ENCODE results near the gene AP3S2. TPM values are rescaled to one million over a fixed set of nuclear protein-coding genes. Genes with fewer than 3 reads are reported as not detected.
A peak's percentile ranks its signal among the peaks of the same experiment; 100 is the strongest.

Gene AP3S2
- total RNA-seq, 1 experiment from 2014 or later, result 23.3 TPM

GRCh38 chr15:89823836-89824606 is 69.8 kb downstream of the AP3S2 start:
- H3K4me1 ChIP-seq (ENCODE audit: control insufficient read depth in 1 of 2, insufficient read depth in 2 of 2, low read length in 2 of 2), result peaks cover 5 to 44% of the 10 kb centered on the region in 2 experiments; a peak in 3 of 4 replicates
- H4K20me1 ChIP-seq (ENCODE audit: insufficient read depth), result no peaks in the 10 kb centered on the region
- ChIA-PET RAD21 (ENCODE audit: low non-redundant PET in 1 of 2, low total read pairs in 2 of 2, uncharacterized antibody in 2 of 2, unreplicated experiment in 2 of 2) (no interaction called here), POLR2A (no interaction called here), CTCF (no interaction called here)
- ATAC-seq (no peak), DNase-seq (ENCODE audit: low read depth, low spot score) (no peak)
- H2AFZ ChIP-seq (ENCODE audit: low read depth, low read length, poor library complexity, severe bottlenecking), result no peak overlapping the region
- no peaks in the 10 kb centered on the region for H3K36me3 ChIP-seq (ENCODE audit: control insufficient read depth in 1 of 2, insufficient read depth in 2 of 2, low read length in 2 of 2)
- H3K4me2 ChIP-seq (ENCODE audit: low read length), result peak overlapping the region; percentile 57
- intact Hi-C loops (cut with micrococcal nuclease), result no loop called here
- no TSS peak for BruUV-seq (replicated peaks)
- no peak overlapping the region for H3K4me3 ChIP-seq (replicated peaks in 1 of 2; ENCODE audit: low read depth in 1 of 2, low read length in 2 of 2)
- H3K27ac ChIP-seq (ENCODE audit: low read depth, low read length), result no peak overlapping the region
- no peaks in the 10 kb centered on the region for H3K79me2 ChIP-seq (ENCODE audit: insufficient read depth, low read length)
- no peaks in the 10 kb centered on the region for H3K27me3 ChIP-seq (ENCODE audit: insufficient read depth, low read length)
- TF ChIP-seq EGR1 (IDR thresholded peaks at IDR 0.05; ENCODE audit: low read depth) (no peak), ELF1 (IDR thresholded peaks at IDR 0.05; ENCODE audit: borderline replicate concordance, low read depth) (no peak), CTCF (IDR thresholded peaks at IDR 0.05 in 2 of 3, conservative IDR thresholded peaks at IDR 0.05 in 1 of 3; ENCODE audit: borderline replicate concordance in 1 of 3, insufficient read depth in 1 of 3, low read depth in 2 of 3, low read length in 2 of 3) (no peak), EZH2 (IDR thresholded peaks at IDR 0.05) (no peak), JUND (IDR thresholded peaks at IDR 0.05) (no peak), SP1 (IDR thresholded peaks at IDR 0.05; ENCODE audit: low read depth) (no peak), REST (IDR thresholded peaks at IDR 0.05; ENCODE audit: low read depth) (no peak), SRF (IDR thresholded peaks at IDR 0.05; ENCODE audit: low read depth) (no peak)
- TF ChIP-seq, protein P1, sequence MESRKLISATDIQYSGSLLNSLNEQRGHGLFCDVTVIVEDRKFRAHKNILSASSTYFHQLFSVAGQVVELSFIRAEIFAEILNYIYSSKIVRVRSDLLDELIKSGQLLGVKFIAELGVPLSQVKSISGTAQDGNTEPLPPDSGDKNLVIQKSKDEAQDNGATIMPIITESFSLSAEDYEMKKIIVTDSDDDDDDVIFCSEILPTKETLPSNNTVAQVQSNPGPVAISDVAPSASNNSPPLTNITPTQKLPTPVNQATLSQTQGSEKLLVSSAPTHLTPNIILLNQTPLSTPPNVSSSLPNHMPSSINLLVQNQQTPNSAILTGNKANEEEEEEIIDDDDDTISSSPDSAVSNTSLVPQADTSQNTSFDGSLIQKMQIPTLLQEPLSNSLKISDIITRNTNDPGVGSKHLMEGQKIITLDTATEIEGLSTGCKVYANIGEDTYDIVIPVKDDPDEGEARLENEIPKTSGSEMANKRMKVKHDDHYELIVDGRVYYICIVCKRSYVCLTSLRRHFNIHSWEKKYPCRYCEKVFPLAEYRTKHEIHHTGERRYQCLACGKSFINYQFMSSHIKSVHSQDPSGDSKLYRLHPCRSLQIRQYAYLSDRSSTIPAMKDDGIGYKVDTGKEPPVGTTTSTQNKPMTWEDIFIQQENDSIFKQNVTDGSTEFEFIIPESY (IDR thresholded peaks at IDR 0.05; ENCODE audit: extremely low read depth, insufficient replicate concordance, low read length), result no peak
- no peaks in the 10 kb centered on the region for H3K9me3 ChIP-seq (ENCODE audit: control insufficient read depth in 1 of 2, insufficient read depth in 1 of 2, low read depth in 1 of 2, low read length in 2 of 2)
- H3K9me2 ChIP-seq (ENCODE audit: insufficient read depth), result no peaks in the 10 kb centered on the region
- no peak overlapping the region for H3K9ac ChIP-seq (ENCODE audit: low read length)
